H1 (cell line): ENCODE results near the gene TECPR2. TPM values are rescaled to one million over a fixed set of nuclear protein-coding genes. Genes with fewer than 3 reads are reported as not detected.
A peak's percentile ranks its signal among the peaks of the same experiment; 100 is the strongest.

ENCODE experiments used
- ASH2L ChIP-seq: fragments of 200-600, 300-600 bp; sonication (generic); IDR thresholded peaks from one replicate; pipeline ENCODE4 v1.7.1; 2017; ENCODE audit warnings: low read length
- BRCA1 ChIP-seq: IDR thresholded peaks from 2 replicates; pipeline ENCODE4 v1.6.1; 2012; ENCODE audit warnings: low read depth, low read length, improper control_type of control experiment
- CBX5 ChIP-seq: fragments of 300-800, 300-1000 bp; sonication (generic); IDR thresholded peaks from 2 replicates; pipeline ENCODE4 v1.7.1; 2016; ENCODE audit warnings: antibody characterized with exemption, low read length, low read depth
- CHD2 ChIP-seq: IDR thresholded peaks from 2 replicates; pipeline ENCODE4 v1.6.1; 2012; ENCODE audit warnings: low read length, improper control_type of control experiment
- FOSL1 ChIP-seq: IDR thresholded peaks from 2 replicates; pipeline ENCODE4 v1.6.1; 2011; ENCODE audit warnings: mild to moderate bottlenecking, low read depth, low read length, moderate library complexity; ENCODE audit not compliant: insufficient read depth
- GTF2F1 ChIP-seq: IDR thresholded peaks from 2 replicates; pipeline ENCODE4 v1.6.1; 2012; ENCODE audit warnings: low read depth, low read length, improper control_type of control experiment, borderline replicate concordance
- JUN ChIP-seq: IDR thresholded peaks from 2 replicates; pipeline ENCODE4 v1.6.1; 2011; ENCODE audit warnings: low read depth, mild to moderate bottlenecking, improper control_type of control experiment, low read length
- KDM5A ChIP-seq: fragments of 200-600 bp; IDR thresholded peaks from 2 replicates; pipeline ENCODE4 v1.7.1; 2012; ENCODE audit warnings: mild to moderate bottlenecking, low read length, inconsistent platforms, mixed read lengths
- NRF1 ChIP-seq: IDR thresholded peaks from 2 replicates; pipeline ENCODE4 v1.6.1; 2011; ENCODE audit warnings: mild to moderate bottlenecking, low read depth, low read length, improper control_type of control experiment
- PHF8 ChIP-seq: fragments of 200-600 bp; sonication (generic); conservative IDR thresholded peaks from 2 replicates; pipeline ENCODE4 v1.7.1; 2012; ENCODE audit warnings: low read depth, mild to moderate bottlenecking, inconsistent platforms, low read length, moderate library complexity
- RNF2 ChIP-seq: fragments of 200-900, 300-1000 bp; sonication (generic); IDR thresholded peaks from 2 replicates; pipeline ENCODE4 v1.7.1; 2016; ENCODE audit warnings: borderline replicate concordance, low read depth, mild to moderate bottlenecking, antibody characterized with exemption, low read length; ENCODE audit not compliant: poor library complexity, severe bottlenecking; ENCODE audit errors: missing control alignments
- SUZ12 ChIP-seq: fragments of 200-600 bp; sonication (generic); IDR thresholded peaks from 2 replicates; pipeline ENCODE4 v1.6.1; 2012; ENCODE audit warnings: mild to moderate bottlenecking, inconsistent platforms, low read length, moderate library complexity, mixed read lengths
- TAF1 ChIP-seq: IDR thresholded peaks from 2 replicates; pipeline ENCODE4 v1.6.1; 2011; ENCODE audit warnings: mild to moderate bottlenecking, low read depth, low read length
- YY1 ChIP-seq: IDR thresholded peaks from 2 replicates; pipeline ENCODE4 v1.6.1; 2011; ENCODE audit warnings: low read depth, mild to moderate bottlenecking, low read length
- polyA plus RNA-seq, 7 experiments: library from polyadenylated mRNA; depleted of rRNA in 3 of 7; stranded (reverse) in 5 of 7; unstranded in 2 of 7; fragments of >200 nt in 5 of 7; fragments of 200-250 nt in 2 of 7; gene quantifications; 1 replicate in 5 of 7; 2 replicates in 1 of 7; 4 replicates in 1 of 7; pipeline versions ENCODE4 v1.2.1 to v1.2.3, GENCODE V29; 2011 to 2013; ENCODE audit warnings: missing spikeins in 2 of 7, mixed read lengths in 2 of 7
- total RNA-seq: library from RNA; stranded (reverse); fragmentation: NEBNext Ultra II Directional; extraction: Animal tissue kit (Norgen Biotek cat#: 25700); gene quantifications from 2 replicates; pipeline ENCODE4 v1.2.1, GENCODE V29; 2021
- TF ChIP-seq, protein P1 (sequence below): IDR thresholded peaks from 2 replicates; pipeline ENCODE4 v1.6.1; 2012; ENCODE audit warnings: low read length, inconsistent platforms
- TF ChIP-seq, protein P2 (sequence below): IDR thresholded peaks from 2 replicates; pipeline ENCODE4 v1.6.1; 2012; ENCODE audit warnings: inconsistent platforms

Gene TECPR2
- total and polyA plus RNA-seq, 2 of the 8 experiments (the other 6 are each of a cell fraction or from before 2014, with no cell fraction given): 6.8 to 19.4 TPM

DNA sequence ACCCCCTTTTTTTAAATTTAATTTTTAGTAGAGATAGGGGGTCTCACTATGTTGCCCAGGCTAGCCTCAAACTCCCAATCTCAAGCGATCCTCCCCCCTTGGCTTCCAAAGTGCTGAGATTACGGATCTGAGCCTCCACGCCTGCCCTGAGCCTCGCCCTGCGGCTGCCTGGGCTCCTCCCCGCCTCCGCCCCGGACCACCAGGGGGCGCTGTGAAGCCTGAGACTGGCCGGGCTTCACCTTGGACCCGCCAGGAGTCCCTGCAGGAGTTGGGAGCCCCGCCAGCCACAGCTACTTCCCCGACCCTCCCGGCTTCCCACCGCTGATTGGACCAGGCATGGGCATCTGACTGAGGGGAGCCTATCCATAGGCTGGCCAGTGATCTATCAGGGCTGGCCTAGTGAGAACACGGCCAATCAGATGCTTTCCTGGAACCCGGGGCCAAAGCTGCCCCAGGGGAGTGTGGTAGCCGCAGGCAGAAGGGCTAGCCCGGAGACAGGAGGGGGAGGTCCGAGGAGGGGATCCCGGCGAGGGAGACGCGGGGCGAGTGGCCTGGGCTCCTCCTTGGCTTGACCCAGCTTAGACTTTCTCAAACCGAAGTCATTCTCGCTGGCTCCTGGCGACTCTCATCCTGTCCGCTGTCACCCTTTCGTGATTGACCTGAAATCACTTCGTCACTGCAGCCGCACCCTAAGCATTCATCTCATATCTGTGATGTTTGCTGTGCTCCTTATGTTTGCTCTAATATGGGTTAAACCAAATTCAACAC, 161.9 kb downstream of the TECPR2 start (continued):
- no peak for TF ChIP-seq FOSL1
- TF ChIP-seq NRF1: no peak
- no peak for TF ChIP-seq KDM5A
- TF ChIP-seq SUZ12: no peak
- no peak for TF ChIP-seq BRCA1
- TF ChIP-seq CBX5: no peak
- TF ChIP-seq, protein P1, sequence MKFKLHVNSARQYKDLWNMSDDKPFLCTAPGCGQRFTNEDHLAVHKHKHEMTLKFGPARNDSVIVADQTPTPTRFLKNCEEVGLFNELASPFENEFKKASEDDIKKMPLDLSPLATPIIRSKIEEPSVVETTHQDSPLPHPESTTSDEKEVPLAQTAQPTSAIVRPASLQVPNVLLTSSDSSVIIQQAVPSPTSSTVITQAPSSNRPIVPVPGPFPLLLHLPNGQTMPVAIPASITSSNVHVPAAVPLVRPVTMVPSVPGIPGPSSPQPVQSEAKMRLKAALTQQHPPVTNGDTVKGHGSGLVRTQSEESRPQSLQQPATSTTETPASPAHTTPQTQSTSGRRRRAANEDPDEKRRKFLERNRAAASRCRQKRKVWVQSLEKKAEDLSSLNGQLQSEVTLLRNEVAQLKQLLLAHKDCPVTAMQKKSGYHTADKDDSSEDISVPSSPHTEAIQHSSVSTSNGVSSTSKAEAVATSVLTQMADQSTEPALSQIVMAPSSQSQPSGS: no peak
- no peak for TF ChIP-seq GTF2F1
- TF ChIP-seq PHF8: 0 out of 2 replicates have a peak, but pooled peaks have one; percentile 20
- peak; percentile 21 for TF ChIP-seq ASH2L
- TF ChIP-seq, protein P2, sequence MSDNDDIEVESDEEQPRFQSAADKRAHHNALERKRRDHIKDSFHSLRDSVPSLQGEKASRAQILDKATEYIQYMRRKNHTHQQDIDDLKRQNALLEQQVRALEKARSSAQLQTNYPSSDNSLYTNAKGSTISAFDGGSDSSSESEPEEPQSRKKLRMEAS: peak; percentile 49; the same call in 1 of the 2 replicates
- TF ChIP-seq CHD2: peak; percentile 83
- no peak for TF ChIP-seq RNF2
- no peak for TF ChIP-seq JUN
- TF ChIP-seq TAF1: peak; percentile 85
- TF ChIP-seq YY1: 0 out of 2 replicates have a peak, but pooled peaks have one; percentile 38
